Smooth muscle cell (in vitro differentiated cells): ENCODE measurements around the gene CA9. TPM values are rescaled to one million over a fixed set of nuclear protein-coding genes. Genes with fewer than 3 reads are reported as not detected.

Source experiments
- DNase-seq: peaks from one replicate; lab custom pipeline; 2025; ENCODE audit not compliant: unreplicated experiment; lab: John Stamatoyannopoulos, UW
- H2AFZ ChIP-seq: fragments of 200-600 bp; sonication (generic); 2 replicates; pipeline ENCODE4 v1.6.0; 2016; ENCODE audit warnings: antibody characterized with exemption, low read depth, mild to moderate bottlenecking
- H3F3A ChIP-seq: fragments of 200-600 bp; sonication (generic); 2 replicates; pipeline ENCODE4 v1.6.0; 2017; ENCODE audit warnings: antibody characterized with exemption, low read depth
- H3K27ac ChIP-seq: fragments of 200-600 bp; sonication (generic); 2 replicates; pipeline ENCODE4 v1.5.1; 2016; ENCODE audit warnings: low read depth, mild to moderate bottlenecking
- H3K27me3 ChIP-seq: fragments of 200-600 bp; sonication (generic); 2 replicates; pipeline ENCODE4 v1.6.1; 2016; ENCODE audit warnings: low read depth, mild to moderate bottlenecking
- H3K36me3 ChIP-seq: fragments of 200-600 bp; sonication (generic); 2 replicates; pipeline ENCODE4 v1.5.1; 2016; ENCODE audit warnings: low read depth
- H3K4me1 ChIP-seq: fragments of 200-600 bp; sonication (generic); 2 replicates; pipeline ENCODE4 v1.5.1; 2016; ENCODE audit warnings: low read depth
- H3K4me2 ChIP-seq: fragments of 200-600 bp; sonication (generic); 2 replicates; pipeline ENCODE4 v1.6.0; 2016; ENCODE audit warnings: mild to moderate bottlenecking
- H3K4me3 ChIP-seq: fragments of 200-600 bp; sonication (generic); 2 replicates; pipeline ENCODE4 v1.5.1; 2016; ENCODE audit warnings: mild to moderate bottlenecking
- H3K79me2 ChIP-seq: fragments of 200-600 bp; sonication (generic); 2 replicates; pipeline ENCODE4 v1.6.0; 2016; ENCODE audit warnings: low read depth, mild to moderate bottlenecking
- H3K9ac ChIP-seq: fragments of 200-600 bp; sonication (generic); 2 replicates; pipeline ENCODE4 v1.6.0; 2016; ENCODE audit warnings: low read depth
- H3K9me3 ChIP-seq: fragments of 200-600 bp; sonication (generic); replicated peaks from 2 replicates; pipeline ENCODE4 v1.5.1; 2016; ENCODE audit warnings: low read depth
- H4K20me1 ChIP-seq: fragments of 200-600 bp; sonication (generic); 2 replicates; pipeline ENCODE4 v1.6.0; 2016; ENCODE audit warnings: low read depth
- WGBS: methylation state at CpG from one replicate; pipeline ENCODE4 v1.1.7; 2016; ENCODE audit warnings: low lambda C conversion rate; 5-methylcytosine and 5-hydroxymethylcytosine counted together
- polyA plus RNA-seq: library from polyadenylated mRNA; unstranded; fragments of >200 nt; fragmentation: Nextera tagmentation; extraction: Ambion mirVana; gene quantifications from 2 replicates; pipeline ENCODE4 v1.2.1, GENCODE V29; 2016
- total RNA-seq: library from RNA; depleted of rRNA; stranded (reverse); fragments of >200 nt; gene quantifications from 2 replicates; pipeline ENCODE4 v1.2.3, GENCODE V29; 2014
- TF ChIP-seq, protein P1 (sequence below): fragments of 200-600 bp; sonication (generic); IDR thresholded peaks from 2 replicates; pipeline ENCODE4 v1.5.1; 2017; ENCODE audit warnings: borderline replicate concordance, mild to moderate bottlenecking, antibody characterized with exemption; ENCODE audit not compliant: insufficient read depth, poor library complexity, severe bottlenecking

Gene CA9
- total and polyA plus RNA-seq, 2 experiments from 2014 or later = 4.6 TPM; not detected in 1

DNA sequence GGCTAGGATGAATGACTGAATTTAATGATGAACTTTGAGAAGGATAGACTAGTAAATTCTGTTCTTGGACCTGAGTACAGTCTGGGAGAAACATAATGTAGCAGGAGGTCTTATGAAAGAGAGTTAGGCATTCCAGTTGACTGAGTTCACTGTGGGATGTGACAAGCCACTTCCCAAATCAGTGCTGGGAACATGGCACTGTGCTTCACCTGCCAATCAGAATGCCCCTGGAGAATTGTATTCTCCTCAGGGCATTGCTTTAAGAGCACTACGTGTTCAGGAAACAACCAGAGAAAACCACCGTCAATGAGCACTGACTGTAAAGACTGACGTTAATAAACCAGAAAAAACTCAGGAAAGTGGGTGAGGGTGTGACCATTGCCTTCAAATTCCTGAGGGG, 14.4 kb upstream of the CA9 start:
- H3K27me3 ChIP-seq = no peaks in the 10 kb centered on the region
- H4K20me1 ChIP-seq = no peaks in the 10 kb centered on the region
- no peaks in the 10 kb centered on the region for H3K36me3 ChIP-seq
- H3F3A ChIP-seq = no peaks in the 10 kb centered on the region
- no peak for DNase-seq
- peak overlapping the region; percentile 82 for H3K4me3 ChIP-seq
- TF ChIP-seq, protein P1, sequence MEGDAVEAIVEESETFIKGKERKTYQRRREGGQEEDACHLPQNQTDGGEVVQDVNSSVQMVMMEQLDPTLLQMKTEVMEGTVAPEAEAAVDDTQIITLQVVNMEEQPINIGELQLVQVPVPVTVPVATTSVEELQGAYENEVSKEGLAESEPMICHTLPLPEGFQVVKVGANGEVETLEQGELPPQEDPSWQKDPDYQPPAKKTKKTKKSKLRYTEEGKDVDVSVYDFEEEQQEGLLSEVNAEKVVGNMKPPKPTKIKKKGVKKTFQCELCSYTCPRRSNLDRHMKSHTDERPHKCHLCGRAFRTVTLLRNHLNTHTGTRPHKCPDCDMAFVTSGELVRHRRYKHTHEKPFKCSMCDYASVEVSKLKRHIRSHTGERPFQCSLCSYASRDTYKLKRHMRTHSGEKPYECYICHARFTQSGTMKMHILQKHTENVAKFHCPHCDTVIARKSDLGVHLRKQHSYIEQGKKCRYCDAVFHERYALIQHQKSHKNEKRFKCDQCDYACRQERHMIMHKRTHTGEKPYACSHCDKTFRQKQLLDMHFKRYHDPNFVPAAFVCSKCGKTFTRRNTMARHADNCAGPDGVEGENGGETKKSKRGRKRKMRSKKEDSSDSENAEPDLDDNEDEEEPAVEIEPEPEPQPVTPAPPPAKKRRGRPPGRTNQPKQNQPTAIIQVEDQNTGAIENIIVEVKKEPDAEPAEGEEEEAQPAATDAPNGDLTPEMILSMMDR = no peak
- H3K9me3 ChIP-seq = no peaks in the 10 kb centered on the region
- H3K79me2 ChIP-seq = peaks cover 5% of the 10 kb centered on the region
- H3K27ac ChIP-seq = peak overlapping the region; percentile 98
- H3K4me2 ChIP-seq = peak overlapping the region; percentile 91
- no peak overlapping the region for H2AFZ ChIP-seq
- peak overlapping the region; percentile 99 for H3K9ac ChIP-seq
- 65% methylated on average over 3 of the region's 3 CpGs for WGBS
- peaks cover 12% of the 10 kb centered on the region for H3K4me1 ChIP-seq

DNA sequence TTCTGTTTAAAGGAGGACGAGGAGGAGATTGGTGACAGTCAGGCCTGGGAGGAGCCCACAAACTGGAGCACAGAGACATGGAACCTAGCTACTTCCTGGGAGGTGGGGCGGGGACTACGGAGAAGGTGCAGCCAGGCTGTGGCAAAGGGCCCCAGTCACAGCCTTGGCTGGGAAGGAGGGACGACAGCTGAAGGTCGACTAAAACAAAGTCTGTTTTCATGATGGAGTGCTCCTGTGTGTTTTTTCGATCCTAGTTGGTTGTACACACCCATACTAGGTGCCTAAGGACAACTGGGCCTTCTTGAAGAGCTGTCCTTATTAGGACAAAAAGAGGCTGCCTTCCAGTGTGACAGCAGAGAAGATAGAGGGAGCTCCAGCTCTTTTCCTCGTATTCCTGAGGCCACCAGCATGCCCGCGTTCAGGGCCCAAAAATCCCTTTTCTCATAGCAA, 12.7 kb upstream of the CA9 start:
- Histone ChIP-seq H3K27ac (peak overlapping the region; percentile 29), H2AFZ (no peak overlapping the region)
- TF ChIP-seq, protein P1 = peak; percentile 19

DNA sequence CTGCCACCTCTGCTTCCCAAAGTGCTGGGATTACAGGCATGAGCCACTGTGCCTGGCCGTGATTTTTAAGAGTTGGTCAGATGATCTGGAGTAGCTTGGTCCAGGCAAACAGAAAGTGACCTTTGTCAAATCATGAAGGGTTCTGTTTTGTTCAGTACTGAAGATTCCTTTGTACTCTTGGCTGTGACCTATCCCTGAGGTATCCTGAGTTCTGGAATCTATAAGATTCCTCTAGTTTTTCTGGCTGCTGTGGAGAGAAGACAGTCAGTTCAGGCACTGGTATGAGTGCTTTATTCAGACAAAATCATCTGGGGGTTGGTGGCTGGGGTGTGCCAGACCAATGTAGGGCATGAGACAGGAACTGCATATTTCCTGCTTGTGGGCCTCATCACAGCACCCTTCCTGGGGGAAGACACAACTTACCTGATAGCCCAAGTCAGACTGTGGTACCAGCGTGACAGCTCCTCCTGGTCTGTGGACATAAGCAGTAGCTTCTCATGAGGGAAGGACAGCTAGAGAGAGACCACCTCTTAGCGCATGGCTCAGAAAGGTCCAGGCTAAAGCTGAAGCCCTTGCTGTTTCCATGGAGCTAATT, 11.9 kb upstream of the CA9 start:
- Histone ChIP-seq H3K4me2 (no peak overlapping the region), H4K20me1 (no peaks in the 10 kb centered on the region), H3K27ac (peak overlapping the region; percentile 29), H3K27me3 (no peaks in the 10 kb centered on the region), H3F3A (no peaks in the 10 kb centered on the region), H3K36me3 (no peaks in the 10 kb centered on the region), H3K9ac (no peak overlapping the region), H3K9me3 (no peaks in the 10 kb centered on the region), H3K4me1 (peaks cover 15% of the 10 kb centered on the region), H3K79me2 (peaks cover 5% of the 10 kb centered on the region), H2AFZ (no peak overlapping the region), H3K4me3 (no peak overlapping the region)
- no peak for DNase-seq
- TF ChIP-seq, protein P1 = no peak
- WGBS = 73% methylated on average over 3 of the region's 3 CpGs

More for the DNA sequence above, 12.7 kb upstream of the CA9 start:
- H3K4me3 ChIP-seq = no peak overlapping the region
- no peaks in the 10 kb centered on the region for H3F3A ChIP-seq
- no peaks in the 10 kb centered on the region for H4K20me1 ChIP-seq
- H3K27me3 ChIP-seq = no peaks in the 10 kb centered on the region
- 61% methylated on average over 9 of the region's 9 CpGs for WGBS
- no peaks in the 10 kb centered on the region for H3K9me3 ChIP-seq
- H3K4me1 ChIP-seq = peaks cover 15% of the 10 kb centered on the region
- peaks cover 5% of the 10 kb centered on the region for H3K79me2 ChIP-seq
- no peaks in the 10 kb centered on the region for H3K36me3 ChIP-seq
- H3K9ac ChIP-seq = no peak overlapping the region
- H3K4me2 ChIP-seq = peak overlapping the region; percentile 35
- DNase-seq = no peak

DNA sequence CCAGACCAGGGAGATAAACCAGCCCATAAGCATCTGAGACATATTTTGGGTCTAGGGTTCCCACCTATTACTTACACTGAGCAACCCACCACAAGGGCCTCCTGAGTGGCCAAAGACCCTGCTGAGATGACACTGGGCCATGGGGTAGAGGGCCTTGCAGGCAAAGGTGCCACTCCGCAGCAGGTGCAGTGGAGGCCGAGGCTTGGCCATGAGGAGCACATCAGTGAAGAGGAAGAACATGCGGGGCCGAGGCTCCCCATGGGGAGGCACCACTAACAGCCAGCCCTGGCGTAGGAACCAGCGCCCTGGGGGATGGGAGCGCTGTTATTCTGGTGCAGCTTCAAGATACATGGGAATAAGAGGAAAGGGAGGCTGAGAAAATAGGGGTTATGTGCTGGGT, 11.3 kb upstream of the CA9 start:
- no peaks in the 10 kb centered on the region for H3K27me3 ChIP-seq
- no peak overlapping the region for H3K4me2 ChIP-seq
- no peak overlapping the region for H3K4me3 ChIP-seq
- no peaks in the 10 kb centered on the region for H3K9me3 ChIP-seq
- no peak overlapping the region for H3K27ac ChIP-seq
- 95% methylated on average over 7 of the region's 7 CpGs for WGBS
- H2AFZ ChIP-seq = no peak overlapping the region
- H3K36me3 ChIP-seq = no peaks in the 10 kb centered on the region
- H4K20me1 ChIP-seq = no peaks in the 10 kb centered on the region
- H3F3A ChIP-seq = no peaks in the 10 kb centered on the region
- no peak for DNase-seq
- TF ChIP-seq, protein P1 = no peak
- H3K4me1 ChIP-seq = peaks cover 15% of the 10 kb centered on the region
- H3K9ac ChIP-seq = no peak overlapping the region
- H3K79me2 ChIP-seq = peaks cover 5% of the 10 kb centered on the region
